Transverse colon (tissue), 4 donors: ENCODE results near the gene SLC50A1.

ENCODE experiments used
- EP300 ChIP-seq: sonication (generic); formaldehyde crosslinking; IDR thresholded peaks from one replicate; pipeline ENCODE4 v1.6.1; 2017; ENCODE audit warnings: antibody characterized with exemption, low read depth
- POLR2A ChIP-seq: fragments of 450-650 bp; IDR thresholded peaks from one replicate; pipeline ENCODE4 v1.6.1; 2016; ENCODE audit warnings: antibody characterized with exemption, mild to moderate bottlenecking, moderate library complexity
- POLR2AphosphoS5 ChIP-seq, 3 donors: sonication (generic); formaldehyde crosslinking; IDR thresholded peaks; one replicate each; pipeline ENCODE4 v1.6.1; 2016; ENCODE audit warnings: antibody characterized with exemption in 3 of 3
- TF ChIP-seq, protein P1 (sequence below), 5 experiments: fragments of 200-600 bp in 3 of 5; fragments of 450-650 bp in 2 of 5; sonication (generic) in 3 of 5; IDR thresholded peaks; 1 replicate in 2 of 5; 2 replicates in 3 of 5; pipeline ENCODE4 v1.5.1; 2016 to 2017; ENCODE audit warnings: antibody characterized with exemption in 5 of 5, inconsistent platforms in 3 of 5, mild to moderate bottlenecking in 2 of 5, moderate library complexity in 1 of 5

DNA sequence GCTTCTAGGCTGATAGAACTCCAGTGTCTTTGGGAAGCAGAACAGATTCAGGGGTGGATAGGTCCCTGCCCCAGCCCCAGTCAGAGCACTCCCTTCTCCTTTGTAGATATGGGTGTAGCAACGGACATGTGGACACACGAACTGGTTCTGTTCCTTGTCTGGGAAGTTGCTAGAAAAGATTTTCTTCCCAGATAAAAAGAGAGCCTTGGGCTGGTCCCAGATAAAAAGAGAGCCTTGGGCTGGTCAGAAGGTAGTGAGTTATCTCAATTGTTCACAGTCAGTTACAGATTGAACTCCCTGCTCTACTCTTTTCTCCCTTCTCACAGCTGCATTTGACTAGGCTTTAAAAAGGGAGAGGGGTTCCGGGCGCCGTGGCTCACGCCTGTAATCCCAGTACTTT, 15.4 kb upstream of the SLC50A1 start:
- TF ChIP-seq, protein P1, sequence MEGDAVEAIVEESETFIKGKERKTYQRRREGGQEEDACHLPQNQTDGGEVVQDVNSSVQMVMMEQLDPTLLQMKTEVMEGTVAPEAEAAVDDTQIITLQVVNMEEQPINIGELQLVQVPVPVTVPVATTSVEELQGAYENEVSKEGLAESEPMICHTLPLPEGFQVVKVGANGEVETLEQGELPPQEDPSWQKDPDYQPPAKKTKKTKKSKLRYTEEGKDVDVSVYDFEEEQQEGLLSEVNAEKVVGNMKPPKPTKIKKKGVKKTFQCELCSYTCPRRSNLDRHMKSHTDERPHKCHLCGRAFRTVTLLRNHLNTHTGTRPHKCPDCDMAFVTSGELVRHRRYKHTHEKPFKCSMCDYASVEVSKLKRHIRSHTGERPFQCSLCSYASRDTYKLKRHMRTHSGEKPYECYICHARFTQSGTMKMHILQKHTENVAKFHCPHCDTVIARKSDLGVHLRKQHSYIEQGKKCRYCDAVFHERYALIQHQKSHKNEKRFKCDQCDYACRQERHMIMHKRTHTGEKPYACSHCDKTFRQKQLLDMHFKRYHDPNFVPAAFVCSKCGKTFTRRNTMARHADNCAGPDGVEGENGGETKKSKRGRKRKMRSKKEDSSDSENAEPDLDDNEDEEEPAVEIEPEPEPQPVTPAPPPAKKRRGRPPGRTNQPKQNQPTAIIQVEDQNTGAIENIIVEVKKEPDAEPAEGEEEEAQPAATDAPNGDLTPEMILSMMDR (IDR thresholded peaks at IDR 0.05): no peak
- no peak for TF ChIP-seq POLR2A
- TF ChIP-seq POLR2AphosphoS5 (IDR thresholded peaks at IDR 0.05): no peak
- TF ChIP-seq EP300: no peak
